ENCODE results near the gene C6orf52.
"Not testable (repeated sequence)": the region's sequence is repeated elsewhere in the genome, so short reads cannot be mapped to it uniquely, and the experiment has no call there.

C6orf52 gene

GRCh38 chr6:10694302-10695085, at the start of gene C6orf52, which contains the start of gene PAK1IP1:
Gene C6orf52 (minus strand): TSS chr6:10694616. CDS start chr6:10687550, 7,066 bp downstream.
Gene PAK1IP1 (plus strand): TSS chr6:10694972. CDS start chr6:10694986, 14 bp downstream.
- DNase-seq: peak; percentile 97

GRCh38 chr6:10743515-10743914, 49.1 kb upstream of the C6orf52 start:
- DNase-seq: no peak

- DNase-seq: no peak
Measured at GRCh38 chr6:10742251-10742650, 47.8 kb upstream of the C6orf52 start.

GRCh38 chr6:10741643-10742042, 47.2 kb upstream of the C6orf52 start:
- DNase-seq: not testable (repeated sequence)

- DNase-seq: no peak
Measured at GRCh38 chr6:10740061-10740460, 45.6 kb upstream of the C6orf52 start.

GRCh38 chr6:10736731-10737130, 42.3 kb upstream of the C6orf52 start:
- DNase-seq: no peak

GRCh38 chr6:10733863-10734262, 39.4 kb upstream of the C6orf52 start:
- DNase-seq: no peak

GRCh38 chr6:10733151-10733715, 38.8 kb upstream of the C6orf52 start:
- DNase-seq: no peak

- no peak for DNase-seq
Measured at GRCh38 chr6:10730254-10730653, 35.8 kb upstream of the C6orf52 start.

- DNase-seq: no peak
Measured at GRCh38 chr6:10725716-10726115, 31.3 kb upstream of the C6orf52 start.

GRCh38 chr6:10725044-10725443, 30.6 kb upstream of the C6orf52 start:
- no peak for DNase-seq

- DNase-seq: no peak
Measured at GRCh38 chr6:10723567-10723881, 29.1 kb upstream of the C6orf52 start.

- peak; percentile 99 for DNase-seq
Measured at GRCh38 chr6:10722820-10723566, 28.6 kb upstream of the C6orf52 start, which contains the start of gene TMEM14C. Gene TMEM14C (plus strand): TSS chr6:10723070. CDS start chr6:10724614, 1,544 bp downstream.

GRCh38 chr6:10722570-10722819, 28.1 kb upstream of the C6orf52 start:
- no peak for DNase-seq

- DNase-seq: no peak
Measured at GRCh38 chr6:10721850-10722569, 27.6 kb upstream of the C6orf52 start.

GRCh38 chr6:10720960-10721849, 26.8 kb upstream of the C6orf52 start:
- not testable (repeated sequence) for DNase-seq

- DNase-seq: no peak
Measured at GRCh38 chr6:10720265-10720959, 26.0 kb upstream of the C6orf52 start.

- DNase-seq: no peak
Measured at GRCh38 chr6:10719964-10720264, 25.5 kb upstream of the C6orf52 start.

- no peak for DNase-seq
Measured at GRCh38 chr6:10719296-10719963, 25.0 kb upstream of the C6orf52 start.

- no peak for DNase-seq
Measured at GRCh38 chr6:10713962-10714361, 19.5 kb upstream of the C6orf52 start.

GRCh38 chr6:10696655-10697054, 2.2 kb upstream of the C6orf52 start:
- DNase-seq: no peak

All from NCI-H82 (cell line).